C4-2B (cell line): ENCODE results near the gene C12orf60.
A peak's percentile ranks its signal among the peaks of the same experiment; 100 is the strongest.

Experiments used
- H3K27ac ChIP-seq: fragments of 450-650 bp; 2 replicates; pipeline ENCODE4 v1.5.1; 2017
- CTCF ChIP-seq: fragments of 450-650 bp; conservative IDR thresholded peaks from 2 replicates; pipeline ENCODE4 v1.5.1; 2017; ENCODE audit warnings: mild to moderate bottlenecking
- ZFX ChIP-seq: fragments of 450-650 bp; IDR thresholded peaks from 2 replicates; pipeline ENCODE4 v1.6.1; 2017

Gene C12orf60

GRCh38 chr12:14841761-14842160, 38.3 kb downstream of the C12orf60 start:
- H3K27ac ChIP-seq: no peak overlapping the region
- TF ChIP-seq CTCF: no peak
- TF ChIP-seq ZFX: no peak

- no peak overlapping the region for H3K27ac ChIP-seq
- no peak for TF ChIP-seq CTCF
- no peak for TF ChIP-seq ZFX
Observed at GRCh38 chr12:14842315-14842714, 38.8 kb downstream of the C12orf60 start.

GRCh38 chr12:14843425-14843887, 40.0 kb downstream of the C12orf60 start, which contains the start of gene ART4:
ART4 (minus strand) TSS chr12:14843526; CDS start chr12:14843113, 413 bp downstream.
- no peak for TF ChIP-seq CTCF
- TF ChIP-seq ZFX: no peak
- no peak within 1 kb of the TSS for H3K27ac ChIP-seq

- TF ChIP-seq CTCF (no peak), ZFX (no peak)
- H3K27ac ChIP-seq: no peak overlapping the region
Observed at GRCh38 chr12:14844401-14844800, 40.9 kb downstream of the C12orf60 start.

- no peak overlapping the region for H3K27ac ChIP-seq
- TF ChIP-seq ZFX (no peak), CTCF (peak; percentile 86)
Observed at GRCh38 chr12:14845350-14845750, 41.9 kb downstream of the C12orf60 start.

GRCh38 chr12:14846042-14846587, 42.6 kb downstream of the C12orf60 start:
- H3K27ac ChIP-seq: no peak overlapping the region
- no peak for TF ChIP-seq ZFX
- TF ChIP-seq CTCF: no peak

GRCh38 chr12:14846876-14847580, 43.6 kb downstream of the C12orf60 start:
- H3K27ac ChIP-seq: no peak overlapping the region
- TF ChIP-seq CTCF (no peak), ZFX (no peak)
